ENCODE data around the gene CYP4F22. TPM values are rescaled to one million over a fixed set of nuclear protein-coding genes. Genes with fewer than 3 reads are reported as not detected.

The CYP4F22 gene
- total RNA-seq, 1 donor from 2014 or later = not detected

- no peaks in the 10 kb centered on the region for H3K36me3 Mint-ChIP-seq
- no peak overlapping the region for H2AFZ ChIP-seq (replicated peaks)
- H3K4me1 ChIP-seq = no peaks in the 10 kb centered on the region
- H3K9me3 ChIP-seq (ENCODE audit: low read depth) = no peaks in the 10 kb centered on the region
- no peak overlapping the region for H3K4me3 ChIP-seq
- no peaks in the 10 kb centered on the region for H4K20me1 ChIP-seq (ENCODE audit: low read depth)
- H3K27me3 ChIP-seq = no peaks in the 10 kb centered on the region
- no peaks in the 10 kb centered on the region for H3K79me2 ChIP-seq (ENCODE audit: low read depth)
- H3F3A ChIP-seq (ENCODE audit: low read depth) = no peaks in the 10 kb centered on the region
- no peak overlapping the region for H3K4me3 Mint-ChIP-seq
- TF ChIP-seq EZH2phosphoT487 (IDR thresholded peaks at IDR 0.05) (no peak), CTCF (IDR thresholded peaks at IDR 0.05) (no peak), EZH2 (IDR thresholded peaks at IDR 0.05) (no peak)
- no peaks in the 10 kb centered on the region for H3K36me3 ChIP-seq
- no peaks in the 10 kb centered on the region for H3K4me1 Mint-ChIP-seq
- H3K27me3 Mint-ChIP-seq (ENCODE audit: insufficient read depth, low read depth) = no peaks in the 10 kb centered on the region
- no peak overlapping the region for H3K4me2 ChIP-seq
- no peak overlapping the region for H3K27ac ChIP-seq
- no peak overlapping the region for H3K27ac Mint-ChIP-seq
- H3K9me3 Mint-ChIP-seq = no peaks in the 10 kb centered on the region
- DNase-seq (ENCODE audit: low spot score) = no peak
- no peak overlapping the region for H3K9ac ChIP-seq
These were observed 16.5 kb downstream of the CYP4F22 start for GRCh38 chr19:15524781-15525180.

- TF ChIP-seq CTCF (IDR thresholded peaks at IDR 0.05) (no peak), EZH2 (IDR thresholded peaks at IDR 0.05) (no peak)
- no peaks in the 10 kb centered on the region for H3K9me3 Mint-ChIP-seq
- no peak overlapping the region for H3K4me3 ChIP-seq
- no peaks in the 10 kb centered on the region for H3K27me3 ChIP-seq
- no peaks in the 10 kb centered on the region for H3K4me1 Mint-ChIP-seq
- H3K36me3 Mint-ChIP-seq = no peaks in the 10 kb centered on the region
- no peak overlapping the region for H2AFZ ChIP-seq (replicated peaks)
- no peaks in the 10 kb centered on the region for H4K20me1 ChIP-seq (ENCODE audit: low read depth)
- peaks cover under 1% of the 10 kb centered on the region for H3K27me3 Mint-ChIP-seq (ENCODE audit: insufficient read depth, low read depth)
- H3K4me1 ChIP-seq = no peaks in the 10 kb centered on the region
- H3K27ac Mint-ChIP-seq = no peak overlapping the region
- H3K79me2 ChIP-seq (ENCODE audit: low read depth) = no peaks in the 10 kb centered on the region
- no peaks in the 10 kb centered on the region for H3K36me3 ChIP-seq
- no peak overlapping the region for H3K27ac ChIP-seq
- H3K9ac ChIP-seq = no peak overlapping the region
- DNase-seq (ENCODE audit: low spot score) = no peak
- no peak overlapping the region for H3K4me2 ChIP-seq
- H3F3A ChIP-seq (ENCODE audit: low read depth) = no peaks in the 10 kb centered on the region
- H3K4me3 Mint-ChIP-seq = no peak overlapping the region
- H3K9me3 ChIP-seq (ENCODE audit: low read depth) = no peaks in the 10 kb centered on the region
These were observed 17.0 kb downstream of the CYP4F22 start for GRCh38 chr19:15525291-15525690.

GRCh38 chr19:15526408-15526807, 18.1 kb downstream of the CYP4F22 start:
- TF ChIP-seq CTCF (IDR thresholded peaks at IDR 0.05) = no peak
- no peak for TF ChIP-seq EZH2phosphoT487 (IDR thresholded peaks at IDR 0.05)
- TF ChIP-seq EZH2 (IDR thresholded peaks at IDR 0.05) = no peak
- no peak overlapping the region for H3K27ac Mint-ChIP-seq
- H3K9me3 Mint-ChIP-seq = no peaks in the 10 kb centered on the region
- no peaks in the 10 kb centered on the region for H3K4me1 ChIP-seq
- no peaks in the 10 kb centered on the region for H3K36me3 ChIP-seq
- no peaks in the 10 kb centered on the region for H3F3A ChIP-seq (ENCODE audit: low read depth)
- no peak overlapping the region for H3K9ac ChIP-seq
- DNase-seq (ENCODE audit: low spot score) = no peak
- H3K27ac ChIP-seq = no peak overlapping the region
- H4K20me1 ChIP-seq (ENCODE audit: low read depth) = no peaks in the 10 kb centered on the region
- H3K27me3 ChIP-seq = no peaks in the 10 kb centered on the region
- H3K4me3 Mint-ChIP-seq = no peak overlapping the region
- H3K9me3 ChIP-seq (ENCODE audit: low read depth) = no peaks in the 10 kb centered on the region
- no peaks in the 10 kb centered on the region for H3K36me3 Mint-ChIP-seq
- no peaks in the 10 kb centered on the region for H3K79me2 ChIP-seq (ENCODE audit: low read depth)
- H3K4me3 ChIP-seq = no peak overlapping the region
- H3K4me1 Mint-ChIP-seq = no peaks in the 10 kb centered on the region
- H3K27me3 Mint-ChIP-seq (ENCODE audit: insufficient read depth, low read depth) = peaks cover 4% of the 10 kb centered on the region
- no peak overlapping the region for H3K4me2 ChIP-seq
- H2AFZ ChIP-seq (replicated peaks) = no peak overlapping the region

- H3K79me2 ChIP-seq (ENCODE audit: low read depth) = no peaks in the 10 kb centered on the region
- TF ChIP-seq CTCF (IDR thresholded peaks at IDR 0.05) (no peak), EZH2phosphoT487 (IDR thresholded peaks at IDR 0.05) (no peak), EZH2 (IDR thresholded peaks at IDR 0.05) (no peak)
- Mint-ChIP-seq H3K9me3 (no peaks in the 10 kb centered on the region), H3K4me3 (no peak overlapping the region), H3K27ac (no peak overlapping the region), H3K36me3 (no peaks in the 10 kb centered on the region), H3K27me3 (ENCODE audit: insufficient read depth, low read depth) (peaks cover 8% of the 10 kb centered on the region), H3K4me1 (no peaks in the 10 kb centered on the region)
- H3K4me3 ChIP-seq = no peak overlapping the region
- H3K4me1 ChIP-seq = no peaks in the 10 kb centered on the region
- H3K27me3 ChIP-seq = no peaks in the 10 kb centered on the region
- H4K20me1 ChIP-seq (ENCODE audit: low read depth) = no peaks in the 10 kb centered on the region
- H3K4me2 ChIP-seq = no peak overlapping the region
- H3K9ac ChIP-seq = no peak overlapping the region
- H3K36me3 ChIP-seq = no peaks in the 10 kb centered on the region
- H3K27ac ChIP-seq = no peak overlapping the region
- no peaks in the 10 kb centered on the region for H3F3A ChIP-seq (ENCODE audit: low read depth)
- H2AFZ ChIP-seq (replicated peaks) = no peak overlapping the region
- no peak for DNase-seq (ENCODE audit: low spot score)
- no peaks in the 10 kb centered on the region for H3K9me3 ChIP-seq (ENCODE audit: low read depth)
These were observed 19.4 kb downstream of the CYP4F22 start for GRCh38 chr19:15527705-15528104.

All from neural progenitor cell (in vitro differentiated cells).